ENCODE measurements around the gene CEND1.

- TF ChIP-seq CTCF (IDR thresholded peaks at IDR 0.05), result peak in 3 of 6 experiments; percentile 8 to 53 (median 41)
- TF ChIP-seq POLR2A (IDR thresholded peaks at IDR 0.05), result peak; percentile 60 to 92
These were observed 42.5 kb downstream of the CEND1 start, which contains the start of gene TALDO1 for GRCh38 chr11:747158-748006.

Measured in thyroid gland (tissue), 4 donors.